Fibroblast of lung (primary cell): ENCODE results near the gene KRT40.

Experiments
- EZH2 ChIP-seq: IDR thresholded peaks from 2 replicates; pipeline ENCODE4 v1.5.1; 2012; ENCODE audit warnings: low read length, control low read depth, mild to moderate bottlenecking; ENCODE audit errors: missing control alignments
- TF ChIP-seq, protein P1 (sequence below), 2 donors: IDR thresholded peaks in 1 of 2; conservative IDR thresholded peaks in 1 of 2; 1 replicate in 1 of 2; 2 replicates in 1 of 2; pipeline ENCODE4 v1.5.1; 2011 to 2012; ENCODE audit warnings: low read length in 2 of 2, control low read depth in 1 of 2, inconsistent platforms in 1 of 2, low read depth in 1 of 2, mild to moderate bottlenecking in 1 of 2

DNA sequence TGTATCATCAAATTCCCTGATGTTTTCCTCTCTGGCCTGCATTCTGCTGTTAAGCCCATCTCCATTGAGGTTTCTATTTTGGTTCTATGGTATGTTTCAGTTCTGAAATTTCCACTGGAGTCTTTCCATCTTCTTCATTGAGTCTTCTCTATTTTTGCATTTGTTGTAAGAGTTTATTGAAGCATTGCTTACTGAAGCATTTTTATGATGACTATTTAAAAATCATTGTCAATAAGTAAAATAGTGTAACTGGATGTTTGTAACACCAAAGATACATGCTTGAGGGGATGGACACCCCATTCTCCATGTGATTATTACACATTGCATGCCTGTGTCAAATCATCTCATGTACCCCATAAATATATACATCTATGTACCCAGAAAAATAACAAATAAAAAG lies 8.6 kb downstream of the KRT40 start:
- TF ChIP-seq, protein P1, sequence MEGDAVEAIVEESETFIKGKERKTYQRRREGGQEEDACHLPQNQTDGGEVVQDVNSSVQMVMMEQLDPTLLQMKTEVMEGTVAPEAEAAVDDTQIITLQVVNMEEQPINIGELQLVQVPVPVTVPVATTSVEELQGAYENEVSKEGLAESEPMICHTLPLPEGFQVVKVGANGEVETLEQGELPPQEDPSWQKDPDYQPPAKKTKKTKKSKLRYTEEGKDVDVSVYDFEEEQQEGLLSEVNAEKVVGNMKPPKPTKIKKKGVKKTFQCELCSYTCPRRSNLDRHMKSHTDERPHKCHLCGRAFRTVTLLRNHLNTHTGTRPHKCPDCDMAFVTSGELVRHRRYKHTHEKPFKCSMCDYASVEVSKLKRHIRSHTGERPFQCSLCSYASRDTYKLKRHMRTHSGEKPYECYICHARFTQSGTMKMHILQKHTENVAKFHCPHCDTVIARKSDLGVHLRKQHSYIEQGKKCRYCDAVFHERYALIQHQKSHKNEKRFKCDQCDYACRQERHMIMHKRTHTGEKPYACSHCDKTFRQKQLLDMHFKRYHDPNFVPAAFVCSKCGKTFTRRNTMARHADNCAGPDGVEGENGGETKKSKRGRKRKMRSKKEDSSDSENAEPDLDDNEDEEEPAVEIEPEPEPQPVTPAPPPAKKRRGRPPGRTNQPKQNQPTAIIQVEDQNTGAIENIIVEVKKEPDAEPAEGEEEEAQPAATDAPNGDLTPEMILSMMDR (conservative IDR thresholded peaks at IDR 0.05 in 1 of 2, IDR thresholded peaks at IDR 0.05 in 1 of 2; ENCODE audit: low read depth in 1 of 2, low read length in 2 of 2) = no peak
- no peak for TF ChIP-seq EZH2
